ENCODE results near the gene NKX6-1.

Gene NKX6-1

DNA sequence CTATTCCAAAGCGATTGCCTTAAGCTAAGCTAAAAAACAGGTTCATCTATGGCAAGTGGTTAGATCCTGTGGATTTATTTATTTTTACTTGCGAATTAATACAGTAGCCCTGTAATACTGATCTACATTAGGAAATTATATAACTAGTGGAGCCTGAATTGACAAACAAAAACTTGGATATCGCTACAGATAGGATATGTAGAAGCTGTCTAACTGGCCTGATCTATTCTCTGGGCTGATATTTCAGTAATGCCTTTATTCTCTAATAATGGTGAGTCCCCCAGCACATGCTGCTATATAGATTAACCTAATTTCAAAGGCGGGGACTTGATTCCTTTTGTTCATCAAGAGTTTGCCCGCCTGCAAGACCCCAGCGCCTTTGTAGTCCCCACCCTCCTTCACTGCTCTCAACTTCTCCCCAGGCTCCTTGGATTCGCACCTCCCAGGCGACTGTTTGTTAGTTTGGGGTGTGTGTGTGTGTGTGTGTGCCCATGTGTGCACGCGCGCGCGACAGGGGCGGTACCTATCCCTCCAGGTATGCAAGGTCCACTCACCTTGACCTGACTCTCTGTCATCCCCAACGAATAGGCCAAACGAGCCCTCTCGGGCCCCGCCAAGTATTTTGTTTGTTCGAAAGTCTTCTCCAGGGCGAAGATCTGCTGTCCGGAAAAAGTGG is 3.8 kb downstream of the NKX6-1 start:
- TF ChIP-seq, protein P1, sequence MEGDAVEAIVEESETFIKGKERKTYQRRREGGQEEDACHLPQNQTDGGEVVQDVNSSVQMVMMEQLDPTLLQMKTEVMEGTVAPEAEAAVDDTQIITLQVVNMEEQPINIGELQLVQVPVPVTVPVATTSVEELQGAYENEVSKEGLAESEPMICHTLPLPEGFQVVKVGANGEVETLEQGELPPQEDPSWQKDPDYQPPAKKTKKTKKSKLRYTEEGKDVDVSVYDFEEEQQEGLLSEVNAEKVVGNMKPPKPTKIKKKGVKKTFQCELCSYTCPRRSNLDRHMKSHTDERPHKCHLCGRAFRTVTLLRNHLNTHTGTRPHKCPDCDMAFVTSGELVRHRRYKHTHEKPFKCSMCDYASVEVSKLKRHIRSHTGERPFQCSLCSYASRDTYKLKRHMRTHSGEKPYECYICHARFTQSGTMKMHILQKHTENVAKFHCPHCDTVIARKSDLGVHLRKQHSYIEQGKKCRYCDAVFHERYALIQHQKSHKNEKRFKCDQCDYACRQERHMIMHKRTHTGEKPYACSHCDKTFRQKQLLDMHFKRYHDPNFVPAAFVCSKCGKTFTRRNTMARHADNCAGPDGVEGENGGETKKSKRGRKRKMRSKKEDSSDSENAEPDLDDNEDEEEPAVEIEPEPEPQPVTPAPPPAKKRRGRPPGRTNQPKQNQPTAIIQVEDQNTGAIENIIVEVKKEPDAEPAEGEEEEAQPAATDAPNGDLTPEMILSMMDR (IDR thresholded peaks at IDR 0.05; ENCODE audit: insufficient read depth, missing control alignments) = no peak
- DNase-seq (ENCODE audit: insufficient read length, low spot score) (no peak), FAIRE-seq (no peak)

GRCh38 chr4:84494531-84494930 is 4.6 kb downstream of the NKX6-1 start:
- TF ChIP-seq, protein P1 (IDR thresholded peaks at IDR 0.05; ENCODE audit: insufficient read depth, missing control alignments) = no peak
- FAIRE-seq = no peak
- DNase-seq (ENCODE audit: insufficient read length, low spot score) = no peak

- FAIRE-seq (no peak), DNase-seq (ENCODE audit: insufficient read length, low spot score) (no peak)
- TF ChIP-seq, protein P1 (IDR thresholded peaks at IDR 0.05; ENCODE audit: insufficient read depth, missing control alignments) = no peak
These were observed 5.0 kb downstream of the NKX6-1 start for GRCh38 chr4:84494076-84494475.

GRCh38 chr4:84493092-84493850 is 5.8 kb downstream of the NKX6-1 start:
- TF ChIP-seq, protein P1 (IDR thresholded peaks at IDR 0.05; ENCODE audit: insufficient read depth, missing control alignments) = no peak
- FAIRE-seq (no peak), DNase-seq (ENCODE audit: insufficient read length, low spot score) (no peak)

DNA sequence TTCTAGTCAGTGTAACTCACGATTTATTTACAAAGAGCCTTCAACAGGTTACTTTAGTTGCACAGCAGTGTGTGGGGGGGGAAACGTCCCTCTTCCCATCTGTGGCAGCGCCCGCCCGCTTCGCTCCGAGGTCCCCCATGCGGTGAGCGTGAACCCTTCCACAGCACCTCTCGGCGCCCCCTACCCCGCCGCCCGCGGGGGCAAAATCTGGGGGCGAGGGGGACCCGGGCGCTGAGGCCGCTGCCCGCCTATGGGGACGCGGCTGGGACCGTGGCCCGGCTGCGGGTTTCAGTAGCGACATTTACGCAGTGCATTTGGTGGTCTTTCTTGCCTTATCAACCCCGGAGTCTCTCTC is 6.4 kb downstream of the NKX6-1 start:
- FAIRE-seq = no peak
- no peak for DNase-seq (ENCODE audit: insufficient read length, low spot score)

DNA sequence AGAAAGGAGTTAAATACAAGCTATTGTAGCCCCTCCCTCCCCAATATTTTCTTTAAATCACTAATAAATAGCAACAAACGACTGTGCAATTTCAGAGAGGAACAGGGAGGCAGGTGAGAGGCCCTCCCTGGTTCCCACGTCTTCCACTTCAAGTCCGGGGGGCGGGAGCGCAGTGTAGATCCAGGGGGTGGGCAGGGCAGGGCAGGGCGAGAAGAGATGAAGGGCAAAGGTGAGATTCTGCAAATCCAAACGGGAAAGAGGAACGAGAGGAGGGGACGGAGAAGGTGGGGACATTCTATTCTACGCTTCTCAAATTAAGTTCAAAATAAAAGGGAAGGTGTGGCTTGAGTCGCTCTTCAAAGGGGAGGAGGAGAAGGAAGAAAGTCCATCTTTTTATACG is 6.8 kb downstream of the NKX6-1 start:
- TF ChIP-seq, protein P1 (IDR thresholded peaks at IDR 0.05; ENCODE audit: insufficient read depth, missing control alignments) = no peak
- no peak for DNase-seq (ENCODE audit: insufficient read length, low spot score)
- FAIRE-seq = no peak

More for the DNA sequence above, 6.4 kb downstream of the NKX6-1 start:
- TF ChIP-seq, protein P1 (IDR thresholded peaks at IDR 0.05; ENCODE audit: insufficient read depth, missing control alignments) = no peak

DNA sequence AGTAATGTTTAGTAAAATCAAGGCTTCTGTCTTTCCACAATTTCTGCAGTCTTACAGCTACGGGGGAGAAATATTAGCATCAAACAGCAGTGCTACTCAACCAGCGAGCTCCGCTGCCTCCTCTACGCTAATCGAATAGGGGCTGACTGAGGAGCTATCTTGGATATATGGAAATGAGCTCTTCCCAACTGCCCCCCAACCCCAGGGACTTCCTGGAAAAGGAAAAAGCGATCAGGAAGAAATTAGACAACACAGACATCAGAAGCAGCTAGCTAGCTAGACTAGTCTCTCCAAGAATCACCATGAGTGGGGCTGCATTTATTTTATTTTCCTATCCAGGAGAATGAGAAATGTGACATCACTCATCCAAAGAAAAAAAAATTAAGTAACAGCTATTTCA is 7.6 kb downstream of the NKX6-1 start:
- TF ChIP-seq, protein P1 (IDR thresholded peaks at IDR 0.05; ENCODE audit: insufficient read depth, missing control alignments) = no peak
- DNase-seq (ENCODE audit: insufficient read length, low spot score) (no peak), FAIRE-seq (no peak)
